ENCODE measurements around the gene TOR1AIP1. TPM values are rescaled to one million over a fixed set of nuclear protein-coding genes. Genes with fewer than 3 reads are reported as not detected.
"Not testable (repeated sequence)": the region's sequence is repeated elsewhere in the genome, so short reads cannot be mapped to it uniquely, and the experiment has no call there.

TOR1AIP1 gene, protein sequence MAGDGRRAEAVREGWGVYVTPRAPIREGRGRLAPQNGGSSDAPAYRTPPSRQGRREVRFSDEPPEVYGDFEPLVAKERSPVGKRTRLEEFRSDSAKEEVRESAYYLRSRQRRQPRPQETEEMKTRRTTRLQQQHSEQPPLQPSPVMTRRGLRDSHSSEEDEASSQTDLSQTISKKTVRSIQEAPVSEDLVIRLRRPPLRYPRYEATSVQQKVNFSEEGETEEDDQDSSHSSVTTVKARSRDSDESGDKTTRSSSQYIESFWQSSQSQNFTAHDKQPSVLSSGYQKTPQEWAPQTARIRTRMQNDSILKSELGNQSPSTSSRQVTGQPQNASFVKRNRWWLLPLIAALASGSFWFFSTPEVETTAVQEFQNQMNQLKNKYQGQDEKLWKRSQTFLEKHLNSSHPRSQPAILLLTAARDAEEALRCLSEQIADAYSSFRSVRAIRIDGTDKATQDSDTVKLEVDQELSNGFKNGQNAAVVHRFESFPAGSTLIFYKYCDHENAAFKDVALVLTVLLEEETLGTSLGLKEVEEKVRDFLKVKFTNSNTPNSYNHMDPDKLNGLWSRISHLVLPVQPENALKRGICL
- polyA plus RNA-seq: 26.0 TPM
- long read RNA-seq, donor 1, full-length matches to known transcripts: 4 of 4 reads
- long read RNA-seq, donor 1, partial matches to known transcripts: 0 of 4 reads
- long read RNA-seq, donor 1, other reads (novel, unspliced or antisense): 0 of 4 reads
- long read RNA-seq, donor 2, full-length matches to known transcripts: 8 of 24 reads
- long read RNA-seq, donor 2, partial matches to known transcripts: 16 of 24 reads
- long read RNA-seq, donor 2, other reads (novel, unspliced or antisense): 0 of 24 reads
- long read RNA-seq, donor 3: 0 reads
- long read RNA-seq, donor 4: 0 reads
- long read RNA-seq, donor 5, full-length matches to known transcripts: 3 of 3 reads
- long read RNA-seq, donor 5, partial matches to known transcripts: 0 of 3 reads
- long read RNA-seq, donor 5, other reads (novel, unspliced or antisense): 0 of 3 reads
- long read RNA-seq, donor 6, full-length matches to known transcripts: 8 of 25 reads
- long read RNA-seq, donor 6, partial matches to known transcripts: 17 of 25 reads
- long read RNA-seq, donor 6, other reads (novel, unspliced or antisense): 0 of 25 reads
- long read RNA-seq, donor 7, full-length matches to known transcripts: 4 of 4 reads
- long read RNA-seq, donor 7, partial matches to known transcripts: 0 of 4 reads
- long read RNA-seq, donor 7, other reads (novel, unspliced or antisense): 0 of 4 reads
- long read RNA-seq, donor 8, full-length matches to known transcripts: 8 of 24 reads
- long read RNA-seq, donor 8, partial matches to known transcripts: 16 of 24 reads
- long read RNA-seq, donor 8, other reads (novel, unspliced or antisense): 0 of 24 reads
- long read RNA-seq, donor 9, full-length matches to known transcripts: 3 of 3 reads
- long read RNA-seq, donor 9, partial matches to known transcripts: 0 of 3 reads
- long read RNA-seq, donor 9, other reads (novel, unspliced or antisense): 0 of 3 reads
- long read RNA-seq, donor 10, full-length matches to known transcripts: 2 of 2 reads
- long read RNA-seq, donor 10, partial matches to known transcripts: 0 of 2 reads
- long read RNA-seq, donor 10, other reads (novel, unspliced or antisense): 0 of 2 reads
- long read RNA-seq, donor 11, transcript TOR1AIP1-208 (10 exons, 3,685 nt): major isoform, 8 of 13 reads
- long read RNA-seq, donor 11, partial matches to known transcripts: 5 of 13 reads
- long read RNA-seq, donor 11, other reads (novel, unspliced or antisense): 0 of 13 reads

DNA sequence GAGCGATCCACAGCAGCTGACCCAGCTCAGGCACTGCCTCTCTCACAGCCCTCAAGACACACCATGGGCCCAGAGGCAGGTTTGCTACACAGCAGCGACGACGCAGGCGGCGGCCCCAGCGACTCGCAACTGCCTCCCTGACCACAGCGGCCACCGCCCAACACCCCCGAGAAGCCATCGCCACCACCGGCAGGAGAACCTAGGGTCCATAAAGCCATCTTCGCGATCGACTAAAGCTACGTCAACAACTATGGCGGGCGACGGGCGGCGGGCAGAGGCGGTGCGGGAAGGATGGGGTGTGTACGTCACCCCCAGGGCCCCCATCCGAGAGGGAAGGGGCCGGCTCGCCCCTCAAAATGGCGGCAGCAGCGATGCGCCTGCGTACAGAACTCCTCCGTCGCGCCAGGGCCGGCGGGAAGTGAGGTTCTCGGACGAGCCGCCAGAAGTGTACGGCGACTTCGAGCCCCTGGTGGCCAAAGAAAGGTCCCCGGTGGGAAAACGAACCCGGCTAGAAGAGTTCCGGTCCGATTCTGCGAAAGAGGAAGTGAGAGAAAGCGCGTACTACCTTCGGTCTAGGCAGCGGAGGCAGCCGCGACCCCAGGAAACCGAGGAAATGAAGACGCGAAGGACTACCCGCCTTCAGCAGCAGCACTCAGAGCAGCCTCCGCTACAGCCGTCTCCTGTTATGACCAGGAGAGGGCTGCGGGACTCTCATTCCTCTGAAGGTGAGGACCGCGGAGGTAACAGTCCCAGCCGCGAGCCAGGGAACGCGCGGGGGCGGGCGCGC is at the start of gene TOR1AIP1:
Gene TOR1AIP1, plus strand, starts transcription at position 33 of the 787 bp plus-strand sequence. Its CDS starts 218 bp downstream, at position 251.
- Histone ChIP-seq H3K27ac (ENCODE audit: low read length) (peak within 1 kb of the TSS; percentile 95), H3K4me3 (ENCODE audit: low read length) (peak within 1 kb of the TSS; percentile 96), H3K36me3 (ENCODE audit: control insufficient read depth, insufficient read depth, low read length) (peaks cover 11% of the 10 kb centered on the region), H3K9me3 (ENCODE audit: control insufficient read depth, low read depth, low read length) (no peaks in the 10 kb centered on the region), H3K27me3 (ENCODE audit: control insufficient read depth, insufficient read depth, low read length) (no peaks in the 10 kb centered on the region), H3K4me1 (ENCODE audit: control insufficient read depth, insufficient read depth, low read length) (no peaks in the 10 kb centered on the region)
- peak; percentile 97 to 99 for DNase-seq
- no CpG with 5 or more reads among the region's 72 CpGs for WGBS (ENCODE audit: insufficient coverage, low lambda C conversion rate)

DNA sequence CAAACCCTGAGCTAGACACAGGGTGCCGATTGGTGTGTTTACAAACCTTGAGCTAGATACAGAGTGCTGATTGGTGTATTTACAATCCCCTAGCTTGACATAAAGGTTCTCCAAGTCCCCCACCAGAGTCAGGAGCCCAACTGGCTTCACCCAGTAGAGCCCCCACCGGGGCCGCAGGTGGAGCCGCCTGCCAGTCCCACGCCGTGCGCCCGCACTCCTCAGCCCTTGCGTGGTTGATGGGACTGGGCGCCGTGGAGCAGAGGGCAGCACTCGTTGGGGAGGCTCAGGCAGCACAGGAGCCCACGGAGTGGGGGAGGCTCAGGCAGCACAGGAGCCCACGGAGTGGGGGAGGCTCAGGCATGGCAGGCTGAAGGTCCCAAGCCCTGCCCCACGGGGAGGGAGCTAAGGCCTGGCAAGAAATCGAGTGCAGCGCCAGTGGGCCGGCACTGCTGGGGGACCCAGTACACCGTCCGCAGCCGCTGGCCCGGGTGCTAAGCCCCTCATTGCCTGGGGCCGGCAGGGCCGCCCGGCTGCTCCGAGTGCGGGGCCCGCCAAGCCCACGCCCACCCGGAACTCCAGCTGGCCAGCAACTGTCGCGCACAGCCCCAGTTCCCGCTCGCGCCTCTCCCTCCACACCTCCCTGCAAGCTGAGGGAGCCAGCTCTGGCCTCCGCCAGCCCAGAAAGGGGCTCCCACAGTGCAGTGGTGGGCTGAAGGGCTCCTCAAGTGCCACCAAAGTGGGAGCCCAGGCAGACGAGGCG is 45.2 kb upstream of the TOR1AIP1 start:
- H3K4me3 ChIP-seq (ENCODE audit: low read length); H3K27me3 ChIP-seq (ENCODE audit: control insufficient read depth, insufficient read depth, low read length); H3K36me3 ChIP-seq (ENCODE audit: control insufficient read depth, insufficient read depth, low read length); H3K4me1 ChIP-seq (ENCODE audit: control insufficient read depth, insufficient read depth, low read length); DNase-seq; H3K27ac ChIP-seq (ENCODE audit: low read length); H3K9me3 ChIP-seq (ENCODE audit: control insufficient read depth, low read depth, low read length): not testable (repeated sequence)
- WGBS (ENCODE audit: insufficient coverage, low lambda C conversion rate): no CpG with 5 or more reads among the region's 38 CpGs

DNA sequence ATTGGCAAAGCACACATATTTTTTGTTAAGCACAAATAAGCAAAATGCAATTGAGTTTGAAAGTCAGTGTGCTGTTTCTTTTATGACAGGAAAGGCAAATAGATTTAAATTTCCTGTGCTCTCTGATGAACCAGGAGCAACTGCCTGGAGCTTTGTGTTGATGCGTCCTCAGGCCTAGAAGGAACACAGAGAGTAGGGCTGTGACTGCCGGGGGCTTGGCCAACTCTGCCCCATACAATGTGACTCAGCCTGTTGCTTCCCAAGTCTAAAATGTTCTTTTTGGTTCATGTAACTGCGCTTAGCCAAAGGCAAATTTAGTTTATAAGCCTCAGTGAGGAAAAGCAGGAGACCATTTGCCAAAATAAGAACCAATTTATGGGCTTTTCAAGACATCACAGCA is 42.0 kb upstream of the TOR1AIP1 start:
- WGBS (ENCODE audit: insufficient coverage, low lambda C conversion rate): no CpG with 5 or more reads among the region's 3 CpGs
- Histone ChIP-seq H3K9me3 (ENCODE audit: control insufficient read depth, low read depth, low read length) (peaks cover 5% of the 10 kb centered on the region), H3K36me3 (ENCODE audit: control insufficient read depth, insufficient read depth, low read length) (peaks cover 24% of the 10 kb centered on the region)

DNA sequence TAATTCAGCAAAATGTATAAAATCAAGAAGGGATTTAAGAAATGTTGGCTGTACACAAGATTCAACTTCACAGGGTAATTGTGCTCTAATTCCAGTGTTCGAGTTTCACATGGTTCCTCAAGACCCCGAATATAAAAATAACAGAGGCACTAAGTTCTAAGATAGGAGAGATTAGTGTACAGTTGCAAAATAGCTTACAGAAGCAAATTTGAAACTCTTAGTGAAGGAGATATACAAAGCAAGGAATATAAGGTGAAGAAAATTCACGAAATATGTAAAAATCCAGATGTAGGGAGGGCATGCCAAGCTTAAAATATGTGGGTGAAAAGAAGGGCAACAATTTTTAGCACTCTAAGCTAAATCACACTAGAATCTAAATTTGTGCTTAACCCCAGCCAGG is 33.9 kb upstream of the TOR1AIP1 start:
- no peaks in the 10 kb centered on the region for H3K4me1 ChIP-seq (ENCODE audit: control insufficient read depth, insufficient read depth, low read length)
- peaks cover 67% of the 10 kb centered on the region for H3K36me3 ChIP-seq (ENCODE audit: control insufficient read depth, insufficient read depth, low read length)
- H3K4me3 ChIP-seq (ENCODE audit: low read length): no peak overlapping the region
- H3K9me3 ChIP-seq (ENCODE audit: control insufficient read depth, low read depth, low read length): no peaks in the 10 kb centered on the region
- H3K27ac ChIP-seq (ENCODE audit: low read length): no peak overlapping the region
- H3K27me3 ChIP-seq (ENCODE audit: control insufficient read depth, insufficient read depth, low read length): no peaks in the 10 kb centered on the region
- WGBS (ENCODE audit: insufficient coverage, low lambda C conversion rate): 100% methylated on average over 1 of the region's 3 CpGs
- DNase-seq: no peak

More for the DNA sequence above, 42.0 kb upstream of the TOR1AIP1 start:
- DNase-seq: no peak
- no peaks in the 10 kb centered on the region for H3K4me1 ChIP-seq (ENCODE audit: control insufficient read depth, insufficient read depth, low read length)
- H3K27me3 ChIP-seq (ENCODE audit: control insufficient read depth, insufficient read depth, low read length): no peaks in the 10 kb centered on the region
- no peak overlapping the region for H3K4me3 ChIP-seq (ENCODE audit: low read length)
- no peak overlapping the region for H3K27ac ChIP-seq (ENCODE audit: low read length)

DNA sequence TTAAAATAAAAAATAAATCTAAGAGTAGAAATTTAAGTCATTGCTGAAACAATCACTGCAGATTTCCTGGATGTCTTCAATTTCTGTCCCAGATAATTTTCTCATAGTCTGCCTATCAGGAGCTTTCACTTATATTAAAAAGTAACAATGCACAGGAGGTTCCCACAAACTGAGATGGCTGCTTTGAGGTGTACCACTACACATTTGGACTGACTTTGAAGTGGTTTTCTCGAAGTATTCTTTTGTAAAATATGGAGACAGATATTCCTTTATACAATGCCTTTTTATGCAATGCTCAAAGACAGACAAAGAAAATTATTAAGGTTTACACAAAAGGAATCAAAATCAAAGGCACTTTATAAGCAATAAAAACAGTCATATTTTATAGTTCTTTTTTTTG is 29.0 kb upstream of the TOR1AIP1 start:
- Histone ChIP-seq H3K27me3 (ENCODE audit: control insufficient read depth, insufficient read depth, low read length) (no peaks in the 10 kb centered on the region), H3K27ac (ENCODE audit: low read length) (no peak overlapping the region), H3K4me3 (ENCODE audit: low read length) (no peak overlapping the region), H3K36me3 (ENCODE audit: control insufficient read depth, insufficient read depth, low read length) (peaks cover 52% of the 10 kb centered on the region), H3K4me1 (ENCODE audit: control insufficient read depth, insufficient read depth, low read length) (no peaks in the 10 kb centered on the region), H3K9me3 (ENCODE audit: control insufficient read depth, low read depth, low read length) (no peaks in the 10 kb centered on the region)
- WGBS (ENCODE audit: insufficient coverage, low lambda C conversion rate): no CpG with 5 or more reads among the region's 1 CpG
- DNase-seq: no peak

DNA sequence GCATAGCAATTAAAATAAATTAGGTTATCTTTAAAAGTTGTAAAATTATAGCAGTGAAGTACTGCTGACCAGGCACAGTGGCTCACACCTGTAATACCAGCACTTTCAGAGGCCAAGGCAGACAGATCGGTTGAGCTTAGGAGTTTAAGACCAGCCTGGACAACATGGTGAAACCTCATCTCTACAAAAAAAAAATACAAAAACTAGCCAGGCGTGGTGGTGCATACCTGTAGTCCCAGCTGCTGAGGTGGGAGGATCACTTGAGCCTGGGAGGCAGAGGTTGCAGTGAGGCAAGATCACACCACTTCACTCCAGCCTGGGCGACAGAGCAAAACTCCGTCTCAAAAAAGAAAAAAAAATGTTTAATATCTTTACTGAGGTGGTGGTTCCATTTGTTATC is 26.3 kb upstream of the TOR1AIP1 start:
- no CpG with 5 or more reads among the region's 4 CpGs for WGBS (ENCODE audit: insufficient coverage, low lambda C conversion rate)
- H3K4me1 ChIP-seq (ENCODE audit: control insufficient read depth, insufficient read depth, low read length); DNase-seq; H3K27me3 ChIP-seq (ENCODE audit: control insufficient read depth, insufficient read depth, low read length); H3K27ac ChIP-seq (ENCODE audit: low read length); H3K4me3 ChIP-seq (ENCODE audit: low read length); H3K9me3 ChIP-seq (ENCODE audit: control insufficient read depth, low read depth, low read length): not testable (repeated sequence)
- peaks cover 40% of the 10 kb centered on the region for H3K36me3 ChIP-seq (ENCODE audit: control insufficient read depth, insufficient read depth, low read length)

DNA sequence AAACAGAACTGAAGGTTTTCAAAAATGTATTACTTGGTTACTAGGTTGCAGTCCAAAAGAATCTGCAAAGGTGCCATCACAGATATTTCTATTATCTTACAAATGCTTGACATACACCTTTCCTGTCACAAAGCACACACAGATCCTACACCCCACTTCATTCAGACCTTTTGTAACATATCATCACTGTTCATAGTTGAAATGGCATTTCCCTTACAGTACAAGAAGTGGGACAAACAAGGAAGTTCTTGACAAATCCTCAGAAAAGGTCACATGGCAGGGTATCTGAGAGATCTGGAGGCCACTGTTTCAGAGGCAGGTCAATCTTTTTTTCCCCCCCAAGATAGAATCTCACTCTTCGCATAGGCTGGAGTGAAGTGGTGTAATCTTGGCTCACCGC is 25.8 kb upstream of the TOR1AIP1 start:
- 100% methylated on average over 1 of the region's 2 CpGs for WGBS (ENCODE audit: insufficient coverage, low lambda C conversion rate)
- Histone ChIP-seq H3K27me3 (ENCODE audit: control insufficient read depth, insufficient read depth, low read length) (no peaks in the 10 kb centered on the region), H3K27ac (ENCODE audit: low read length) (no peak overlapping the region), H3K36me3 (ENCODE audit: control insufficient read depth, insufficient read depth, low read length) (peaks cover 37% of the 10 kb centered on the region), H3K4me1 (ENCODE audit: control insufficient read depth, insufficient read depth, low read length) (no peaks in the 10 kb centered on the region), H3K9me3 (ENCODE audit: control insufficient read depth, low read depth, low read length) (no peaks in the 10 kb centered on the region), H3K4me3 (ENCODE audit: low read length) (no peak overlapping the region)
- no peak for DNase-seq

DNA sequence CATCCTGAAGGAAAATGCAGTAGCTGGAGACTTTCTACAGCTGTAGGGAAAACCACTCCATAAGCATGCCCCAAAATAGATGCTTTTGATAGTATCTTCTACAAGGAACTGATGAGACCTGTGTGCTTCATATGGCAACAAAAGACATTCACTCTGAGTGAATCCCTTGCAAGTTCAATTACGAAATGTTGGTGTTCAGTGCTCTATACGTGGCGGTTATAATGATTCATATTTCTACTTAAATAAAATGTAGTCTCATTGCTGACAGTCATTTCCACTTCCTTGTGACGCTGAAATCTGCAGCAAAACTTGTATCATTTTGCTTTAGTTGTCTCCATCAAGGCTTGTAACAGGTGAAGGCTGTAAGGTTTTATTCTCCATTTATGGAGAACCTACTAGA is 25.1 kb upstream of the TOR1AIP1 start:
- Histone ChIP-seq H3K27me3 (ENCODE audit: control insufficient read depth, insufficient read depth, low read length) (no peaks in the 10 kb centered on the region), H3K4me1 (ENCODE audit: control insufficient read depth, insufficient read depth, low read length) (no peaks in the 10 kb centered on the region), H3K27ac (ENCODE audit: low read length) (no peak overlapping the region), H3K36me3 (ENCODE audit: control insufficient read depth, insufficient read depth, low read length) (peaks cover 35% of the 10 kb centered on the region), H3K9me3 (ENCODE audit: control insufficient read depth, low read depth, low read length) (no peaks in the 10 kb centered on the region), H3K4me3 (ENCODE audit: low read length) (no peak overlapping the region)
- no peak for DNase-seq
- 100% methylated on average over 1 of the region's 4 CpGs for WGBS (ENCODE audit: insufficient coverage, low lambda C conversion rate)
